IMR-90 (cell line): ENCODE results near the gene AXIN1. TPM values are rescaled to one million over a fixed set of nuclear protein-coding genes. Genes with fewer than 3 reads are reported as not detected.

Source experiments
- ATAC-seq: fragments of 200-7000 bp; cut with Tn5 transposase; 2 replicates; pipeline ENCODE4 v1.9.1; 2020; ENCODE audit warnings: low read depth, mild to moderate bottlenecking, moderate library complexity
- BruUV-seq: library from RNA; stranded (reverse); fragments of 400-500 nt; replicated peaks from 2 replicates; lab custom pipeline; 2021; lab: Mats Ljungman, UMichigan
- CTCF ChIA-PET: fragments of 300-600 bp; formaldehyde crosslinking; extraction: SDS; loops from one replicate; lab custom pipeline; 2021; ENCODE audit warnings: antibody characterized with exemption; lab: Yijun Ruan, JAX
- POLR2A ChIA-PET: fragments of 300-600 bp; sonication (Branson Sonifier 250); formaldehyde crosslinking; loops from one replicate; lab custom pipeline; 2022; ENCODE audit warnings: antibody characterized with exemption; ENCODE audit not compliant: unreplicated experiment; lab: Charles Lee
- DNase-seq: peaks from one replicate; pipeline ENCODE4 v3.0.0; 2013
- H2AFZ ChIP-seq: replicated peaks from 2 replicates; pipeline ENCODE3; 2013; ENCODE audit warnings: low read length, mild to moderate bottlenecking; ENCODE audit not compliant: poor library complexity
- H2AK5ac ChIP-seq: 2 replicates; pipeline ENCODE4 v1.6.1; 2013; ENCODE audit warnings: low read depth, low read length, inconsistent platforms
- H2AK9ac ChIP-seq: replicated peaks from 2 replicates; pipeline ENCODE3; 2013; ENCODE audit warnings: mild to moderate bottlenecking, low read depth, low read length, moderate library complexity; ENCODE audit not compliant: poor library complexity
- H2BK120ac ChIP-seq: 2 replicates; pipeline ENCODE4 v1.6.1; 2013; ENCODE audit warnings: low read depth, low read length, inconsistent platforms
- H2BK15ac ChIP-seq: 3 replicates; pipeline ENCODE4 v1.6.1; 2013; ENCODE audit warnings: low read depth, low read length, inconsistent platforms
- H2BK20ac ChIP-seq: 2 replicates; pipeline ENCODE4 v1.6.1; 2013; ENCODE audit warnings: low read depth, mild to moderate bottlenecking, inconsistent platforms, low read length, moderate library complexity
- H2BK5ac ChIP-seq: 2 replicates; pipeline ENCODE4 v1.6.1; 2013; ENCODE audit warnings: mild to moderate bottlenecking, low read depth, low read length, inconsistent platforms; ENCODE audit not compliant: poor library complexity, severe bottlenecking
- H3K14ac ChIP-seq: replicated peaks from 2 replicates; pipeline ENCODE4 v1.6.1; 2013; ENCODE audit warnings: low read depth, low read length, inconsistent platforms
- H3K18ac ChIP-seq: 2 replicates; pipeline ENCODE4 v1.6.1; 2013; ENCODE audit warnings: low read depth, low read length, control low read depth
- H3K23ac ChIP-seq: 2 replicates; pipeline ENCODE4 v1.6.1; 2013; ENCODE audit warnings: low read depth, low read length, inconsistent platforms
- H3K27ac ChIP-seq: 2 replicates; pipeline ENCODE4 v1.5.1; 2013; ENCODE audit warnings: mild to moderate bottlenecking, control low read depth, low read length; ENCODE audit not compliant: insufficient read depth
- H3K27me3 ChIP-seq: 2 replicates; pipeline ENCODE4 v1.6.1; 2013; ENCODE audit warnings: low read length; ENCODE audit not compliant: control insufficient read depth, insufficient read depth
- H3K36me3 ChIP-seq: 2 replicates; pipeline ENCODE4 v1.6.1; 2013; ENCODE audit warnings: low read length, mixed read lengths; ENCODE audit not compliant: control insufficient read depth, insufficient read depth
- H3K4ac ChIP-seq: 2 replicates; pipeline ENCODE4 v1.6.1; 2013; ENCODE audit warnings: low read depth, low read length, inconsistent platforms
- H3K4me1 ChIP-seq: 2 replicates; pipeline ENCODE4 v1.6.1; 2013; ENCODE audit warnings: low read length, mixed read lengths; ENCODE audit not compliant: control insufficient read depth, insufficient read depth
- H3K4me2 ChIP-seq: 2 replicates; pipeline ENCODE4 v1.6.1; 2013; ENCODE audit warnings: low read depth, mild to moderate bottlenecking, control low read depth, low read length, moderate library complexity
- H3K4me3 ChIP-seq: 2 replicates; pipeline ENCODE4 v1.5.1; 2013; ENCODE audit warnings: low read depth, mild to moderate bottlenecking, control low read depth, low read length, moderate library complexity; ENCODE audit not compliant: insufficient read depth
- H3K56ac ChIP-seq: 2 replicates; pipeline ENCODE4 v1.6.1; 2013; ENCODE audit warnings: low read length, inconsistent platforms; ENCODE audit not compliant: insufficient read depth; ENCODE audit errors: extremely low read depth
- H3K79me1 ChIP-seq, 2 experiments: 2 replicates each; pipeline ENCODE4 v1.6.1; 2013; ENCODE audit warnings: low read length in 2 of 2, inconsistent platforms in 1 of 2, low read depth in 1 of 2
- H3K9ac ChIP-seq: 2 replicates; pipeline ENCODE4 v1.6.1; 2013; ENCODE audit warnings: low read depth, low read length, control low read depth
- H3K9me1 ChIP-seq: 2 replicates; pipeline ENCODE4 v1.6.1; 2013; ENCODE audit warnings: low read length, inconsistent platforms; ENCODE audit not compliant: insufficient read depth
- H3K9me3 ChIP-seq: 2 replicates; pipeline ENCODE4 v1.6.1; 2013; ENCODE audit warnings: low read length; ENCODE audit not compliant: control insufficient read depth, insufficient read depth
- H4K20me1 ChIP-seq: 2 replicates; pipeline ENCODE4 v1.6.1; 2013; ENCODE audit warnings: low read length, inconsistent platforms; ENCODE audit not compliant: insufficient read depth
- H4K5ac ChIP-seq: 2 replicates; pipeline ENCODE4 v1.6.1; 2013; ENCODE audit warnings: mild to moderate bottlenecking, low read depth, low read length, control low read depth
- H4K8ac ChIP-seq, 2 experiments: 2 replicates each; pipeline ENCODE4 v1.6.1; 2013; ENCODE audit warnings: low read depth in 2 of 2, low read length in 2 of 2, control low read depth in 1 of 2, inconsistent platforms in 1 of 2
- H4K91ac ChIP-seq: 2 replicates; pipeline ENCODE4 v1.6.1; 2013; ENCODE audit warnings: low read depth, low read length, inconsistent platforms; ENCODE audit not compliant: insufficient read depth
- BHLHE40 ChIP-seq: fragments of 150-350 bp; IDR thresholded peaks from 2 replicates; pipeline ENCODE4 v1.6.1; 2016; ENCODE audit warnings: mild to moderate bottlenecking, low read depth, low read length
- CEBPB ChIP-seq: IDR thresholded peaks from 2 replicates; pipeline ENCODE4 v1.6.1; 2012; ENCODE audit warnings: low read depth, low read length, improper control_type of control experiment
- CHD1 ChIP-seq: IDR thresholded peaks from 2 replicates; pipeline ENCODE4 v1.6.1; 2012; ENCODE audit warnings: low read depth, low read length, improper control_type of control experiment
- CTCF ChIP-seq: conservative IDR thresholded peaks from 2 replicates; pipeline ENCODE4 v1.5.1; 2012; ENCODE audit warnings: mild to moderate bottlenecking, low read depth, low read length, improper control_type of control experiment
- ELK1 ChIP-seq: fragments of 150-350 bp; IDR thresholded peaks from 2 replicates; pipeline ENCODE4 v1.6.1; 2016; ENCODE audit warnings: low read depth, mild to moderate bottlenecking, low read length, moderate library complexity, borderline replicate concordance
- MAFK ChIP-seq: IDR thresholded peaks from 2 replicates; pipeline ENCODE4 v1.6.1; 2012; ENCODE audit warnings: low read depth, low read length, improper control_type of control experiment
- MAZ ChIP-seq: IDR thresholded peaks from 2 replicates; pipeline ENCODE4 v1.6.1; 2012; ENCODE audit warnings: low read depth, mild to moderate bottlenecking, low read length, improper control_type of control experiment, moderate library complexity, borderline replicate concordance
- MXI1 ChIP-seq: IDR thresholded peaks from 2 replicates; pipeline ENCODE4 v1.6.1; 2012; ENCODE audit warnings: low read depth, mild to moderate bottlenecking, low read length, moderate library complexity, borderline replicate concordance
- NFE2L2 ChIP-seq: fragments of 150-350 bp; IDR thresholded peaks from 2 replicates; pipeline ENCODE4 v1.6.1; 2016; ENCODE audit warnings: low read depth, mild to moderate bottlenecking, low read length
- POLR2A ChIP-seq: IDR thresholded peaks from 2 replicates; pipeline ENCODE4 v1.6.1; 2012; ENCODE audit warnings: mild to moderate bottlenecking, low read depth, low read length
- RAD21 ChIP-seq: IDR thresholded peaks from 2 replicates; pipeline ENCODE4 v1.6.1; 2012; ENCODE audit warnings: low read length, improper control_type of control experiment
- RCOR1 ChIP-seq: IDR thresholded peaks from 2 replicates; pipeline ENCODE4 v1.6.1; 2012; ENCODE audit warnings: mild to moderate bottlenecking, low read length, improper control_type of control experiment; ENCODE audit not compliant: insufficient replicate concordance
- RFX5 ChIP-seq: IDR thresholded peaks from 2 replicates; pipeline ENCODE4 v1.8.0; 2012; ENCODE audit warnings: low read depth, mild to moderate bottlenecking, low read length, moderate library complexity
- USF2 ChIP-seq: fragments of 150-350 bp; IDR thresholded peaks from 2 replicates; pipeline ENCODE4 v1.6.1; 2017; ENCODE audit warnings: mild to moderate bottlenecking, antibody characterized with exemption, low read length, low read depth
- WGBS, 2 experiments: methylation state at CpG; one replicate each; pipeline versions ENCODE4 v1.1.5 to v1.1.7; 2013; ENCODE audit warnings: missing lambda C conversion rate in 2 of 2; ENCODE audit not compliant: insufficient read length in 1 of 2; ENCODE audit errors: extremely low coverage in 2 of 2; 5-methylcytosine and 5-hydroxymethylcytosine counted together
- dilution Hi-C: fragments of 300-500 bp; cut with HindIII; formaldehyde crosslinking; loops from one replicate; pipeline ENCODE4 v1.14.3; 2018; ENCODE audit warnings: low sequenced_read_pairs; ENCODE audit not compliant: unreplicated experiment
- in situ Hi-C: fragments of 300-500 bp; cut with MboI; formaldehyde crosslinking; loops from 3 replicates; pipeline ENCODE4 v1.14.3; 2019; ENCODE audit warnings: low sequenced_read_pairs, inconsistent platforms, mixed read lengths
- intact Hi-C: fragments of 100-400 bp; cut with micrococcal nuclease; formaldehyde crosslinking; loops from 2 replicates; pipeline ENCODE4 v1.10.0; 2022
- polyA plus RNA-seq, 3 experiments: library from polyadenylated mRNA; depleted of rRNA; stranded (reverse); fragments of >200 nt; gene quantifications; 2 replicates each; pipeline ENCODE4 v1.2.3, GENCODE V29; 2012; ENCODE audit warnings: low replicate concordance in 1 of 3
- total RNA-seq: library from RNA; depleted of rRNA; stranded (reverse); fragments of >200 nt; gene quantifications from 2 replicates; pipeline ENCODE4 v1.2.3, GENCODE V29; 2012

Gene AXIN1
- total and polyA plus RNA-seq, 2 of the 4 experiments (the other 2 are of a cell fraction), result 10.9 to 14.2 TPM

- ChIA-PET POLR2A (no interaction called here), CTCF (no interaction called here)
- Histone ChIP-seq H3K9ac (no peak overlapping the region), H3K27me3 (no peaks in the 10 kb centered on the region), H3K9me1 (peaks cover 4% of the 10 kb centered on the region), H2BK5ac (no peak overlapping the region), H3K56ac (no peak overlapping the region), H2AK5ac (no peak overlapping the region), H4K20me1 (peaks cover 10% of the 10 kb centered on the region; the same call in 1 of the 2 replicates), H2BK120ac (no peak overlapping the region), H4K5ac (no peak overlapping the region), H3K27ac (no peak overlapping the region), H3K79me1 (peaks cover 21 to 25% of the 10 kb centered on the region in 2 experiments), H3K4me3 (no peak overlapping the region), H2BK20ac (no peak overlapping the region), H2BK15ac (no peak overlapping the region), H3K18ac (no peak overlapping the region), H3K36me3 (peaks cover 3% of the 10 kb centered on the region; the same call in 1 of the 2 replicates), H3K4ac (no peak overlapping the region), H2AFZ (no peak overlapping the region), H3K14ac (no peak overlapping the region), H2AK9ac (peak overlapping the region; percentile 48), H4K8ac (no peak overlapping the region), H4K91ac (no peak overlapping the region), H3K4me1 (peaks cover 3% of the 10 kb centered on the region; the same call in 1 of the 2 replicates), H3K23ac (no peak overlapping the region), H3K9me3 (no peaks in the 10 kb centered on the region), H3K4me2 (no peak overlapping the region)
- in situ Hi-C loops, result no loop called here
- dilution Hi-C loops, result no loop called here
- DNase-seq (no peak), ATAC-seq (no peak)
- BruUV-seq, result no TSS peak
- intact Hi-C loops, result no loop called here
- 100% methylated on average over 2 of the region's 12 CpGs; no CpG with 5 or more reads in 1 of the 2 experiments for WGBS, 2 experiments
- TF ChIP-seq MAZ (no peak), USF2 (no peak), RAD21 (no peak), BHLHE40 (no peak), RFX5 (no peak), RCOR1 (no peak), MAFK (no peak), POLR2A (no peak), CHD1 (no peak), CEBPB (no peak), NFE2L2 (no peak), ELK1 (no peak), MXI1 (no peak), CTCF (no peak)
Measured at GRCh38 chr16:354291-354881, 1.9 kb upstream of the AXIN1 start.
